HCT116 (cell line): Measurements from ENCODE around the gene VPS33A. TPM values are rescaled to one million over a fixed set of nuclear protein-coding genes. Genes with fewer than 3 reads are reported as not detected.

Experiments used
- ATAC-seq: fragments of 200-7000 bp; cut with Tn5 transposase; 2 replicates; pipeline ENCODE4 v1.9.1; 2020; ENCODE audit warnings: mild to moderate bottlenecking, moderate library complexity
- BruUV-seq: library from RNA; stranded (reverse); fragments of 400-500 nt; replicated peaks from 2 replicates; lab custom pipeline; 2021; lab: Mats Ljungman, UMichigan
- CTCF ChIA-PET: fragments of 300-600 bp; sonication (Branson Sonifier 250); formaldehyde crosslinking; loops from one replicate; lab custom pipeline; 2021; ENCODE audit warnings: antibody characterized with exemption; lab: Charles Lee
- POLR2A ChIA-PET: fragments of 300-600, 350-600 bp; sonication (Branson Sonifier 250); formaldehyde crosslinking; loops from one replicate; lab custom pipeline; 2021; ENCODE audit warnings: antibody characterized with exemption; lab: Charles Lee
- RAD21 ChIA-PET, 2 experiments: fragments of 300-600 bp; sonication (Branson Sonifier 250); formaldehyde crosslinking; loops; one replicate each; lab custom pipeline; 2023; ENCODE audit warnings: low total read pairs in 2 of 2; ENCODE audit not compliant: uncharacterized antibody in 2 of 2, unreplicated experiment in 2 of 2, low non-redundant PET in 1 of 2; lab: Charles Lee
- DNase-seq: peaks from one replicate; pipeline ENCODE4 v3.0.0-alpha.2; 2010; ENCODE audit warnings: low read depth, low spot score
- H2AFZ ChIP-seq: fragments of 200-600 bp; shearing (Covaris generic), sonication (generic); 2 replicates; pipeline ENCODE4 v1.6.1; 2017; ENCODE audit warnings: low read depth, mixed run types, mixed read lengths, antibody characterized with exemption, low read length; ENCODE audit not compliant: poor library complexity, severe bottlenecking
- H3K27ac ChIP-seq: 2 replicates; pipeline ENCODE4 v1.5.1; 2012; ENCODE audit warnings: low read depth, low read length
- H3K27me3 ChIP-seq: fragments of 200-600 bp; sonication (generic); 2 replicates; pipeline ENCODE4 v1.6.1; 2016; ENCODE audit warnings: mixed run types, low read length, mixed read lengths; ENCODE audit not compliant: insufficient read depth
- H3K36me3 ChIP-seq, 2 experiments: fragments of 200-500 bp in 1 of 2; fragments of 200-600 bp in 1 of 2; sonication (Bioruptor generic) in 1 of 2; sonication (generic) in 1 of 2; 2 replicates each; pipeline versions ENCODE4 v1.5.1 to v1.6.1; 2014 to 2016; ENCODE audit warnings: low read length in 2 of 2, inconsistent platforms in 1 of 2, mixed read lengths in 1 of 2, mixed run types in 1 of 2; ENCODE audit not compliant: insufficient read depth in 2 of 2, control insufficient read depth in 1 of 2
- H3K4me1 ChIP-seq, 2 experiments: fragments of 200-600 bp in 1 of 2; sonication (generic) in 1 of 2; 2 replicates each; pipeline versions ENCODE4 v1.5.1 to v1.6.1; 2012 to 2017; ENCODE audit warnings: low read length in 2 of 2, inconsistent platforms in 1 of 2, mild to moderate bottlenecking in 1 of 2, mixed read lengths in 1 of 2, mixed run types in 1 of 2, moderate library complexity in 1 of 2; ENCODE audit not compliant: insufficient read depth in 2 of 2, control insufficient read depth in 1 of 2
- H3K4me2 ChIP-seq: fragments of 200-600 bp; sonication (generic); 2 replicates; pipeline ENCODE4 v1.6.1; 2017; ENCODE audit warnings: mixed run types, low read length, mixed read lengths
- H3K4me3 ChIP-seq, 2 experiments: fragments of 200-600 bp in 1 of 2; sonication (generic) in 1 of 2; replicated peaks in 1 of 2; 2 replicates each; pipeline ENCODE4 v1.5.1; 2011 to 2016; ENCODE audit warnings: low read length in 2 of 2, control low read depth in 1 of 2, low read depth in 1 of 2, mild to moderate bottlenecking in 1 of 2, mixed read lengths in 1 of 2, mixed run types in 1 of 2
- H3K79me2 ChIP-seq: fragments of 200-600 bp; sonication (generic); 2 replicates; pipeline ENCODE4 v1.6.1; 2017; ENCODE audit warnings: mild to moderate bottlenecking, mixed run types, low read length, moderate library complexity, mixed read lengths; ENCODE audit not compliant: insufficient read depth
- H3K9ac ChIP-seq: fragments of 200-600 bp; sonication (generic); 2 replicates; pipeline ENCODE4 v1.6.1; 2016; ENCODE audit warnings: low read length, mixed read lengths
- H3K9me2 ChIP-seq: fragments of 200-600 bp; sonication (generic), shearing (Covaris generic); 2 replicates; pipeline ENCODE4 v1.6.1; 2017; ENCODE audit warnings: mixed run types, mild to moderate bottlenecking, moderate library complexity; ENCODE audit not compliant: insufficient read depth
- H3K9me3 ChIP-seq, 2 experiments: fragments of 200-500 bp in 1 of 2; fragments of 200-600 bp in 1 of 2; sonication (Bioruptor generic) in 1 of 2; sonication (generic) in 1 of 2; 2 replicates each; pipeline ENCODE4 v1.6.1; 2014 to 2017; ENCODE audit warnings: low read length in 2 of 2, mixed read lengths in 2 of 2, inconsistent platforms in 1 of 2, low read depth in 1 of 2, mild to moderate bottlenecking in 1 of 2, mixed run types in 1 of 2, moderate library complexity in 1 of 2; ENCODE audit not compliant: control insufficient read depth in 1 of 2, insufficient read depth in 1 of 2
- H4K20me1 ChIP-seq: fragments of 200-600 bp; sonication (generic), shearing (Covaris generic); 2 replicates; pipeline ENCODE4 v1.6.1; 2017; ENCODE audit warnings: mixed run types, mild to moderate bottlenecking, moderate library complexity; ENCODE audit not compliant: insufficient read depth
- CBX3 ChIP-seq: IDR thresholded peaks from 2 replicates; pipeline ENCODE4 v1.6.1; 2012; ENCODE audit warnings: low read depth
- ELF1 ChIP-seq: IDR thresholded peaks from 2 replicates; pipeline ENCODE4 v1.6.1; 2012; ENCODE audit warnings: low read depth, borderline replicate concordance
- FOSL1 ChIP-seq: IDR thresholded peaks from 2 replicates; pipeline ENCODE4 v1.6.1; 2012; ENCODE audit warnings: low read depth
- JUND ChIP-seq: IDR thresholded peaks from 2 replicates; pipeline ENCODE4 v1.6.1; 2012
- MAX ChIP-seq: IDR thresholded peaks from 2 replicates; pipeline ENCODE4 v1.6.1; 2012
- POLR2A ChIP-seq: IDR thresholded peaks from 2 replicates; pipeline ENCODE4 v1.7.0; 2011; ENCODE audit warnings: borderline replicate concordance; ENCODE audit not compliant: insufficient read depth, insufficient read length; ENCODE audit errors: extremely low read depth
- RAD21 ChIP-seq: IDR thresholded peaks from 2 replicates; pipeline ENCODE4 v1.6.1; 2012; ENCODE audit warnings: low read depth, mild to moderate bottlenecking
- REST ChIP-seq: IDR thresholded peaks from 2 replicates; pipeline ENCODE4 v1.6.1; 2012; ENCODE audit warnings: low read depth
- SIN3A ChIP-seq: IDR thresholded peaks from 2 replicates; pipeline ENCODE4 v1.6.1; 2012; ENCODE audit warnings: low read depth
- SRF ChIP-seq: IDR thresholded peaks from 2 replicates; pipeline ENCODE4 v1.6.1; 2012; ENCODE audit warnings: low read depth
- TCF7L2 ChIP-seq: IDR thresholded peaks from 2 replicates; pipeline ENCODE4 v1.7.0; 2011; ENCODE audit warnings: borderline replicate concordance, inconsistent platforms; ENCODE audit not compliant: insufficient read depth, insufficient read length; ENCODE audit errors: extremely low read depth
- YY1 ChIP-seq: IDR thresholded peaks from 2 replicates; pipeline ENCODE4 v1.6.1; 2011; ENCODE audit warnings: low read length, low read depth, moderate library complexity, mild to moderate bottlenecking; ENCODE audit not compliant: insufficient replicate concordance; ENCODE audit errors: extremely low read depth
- ZBTB33 ChIP-seq: IDR thresholded peaks from 2 replicates; pipeline ENCODE4 v1.6.1; 2011; ENCODE audit warnings: mild to moderate bottlenecking, low read length, moderate library complexity; ENCODE audit not compliant: insufficient replicate concordance; ENCODE audit errors: extremely low read depth
- ZFX ChIP-seq: fragments of 450-650 bp; IDR thresholded peaks from 2 replicates; pipeline ENCODE4 v1.6.1; 2017
- ZNF274 ChIP-seq: fragments of 200-500 bp; sonication (Bioruptor generic); IDR thresholded peaks from 2 replicates; pipeline ENCODE4 v1.6.1; 2014; ENCODE audit warnings: mild to moderate bottlenecking, low read depth, low read length, inconsistent platforms
- intact Hi-C: fragments of 100-400 bp; cut with micrococcal nuclease; formaldehyde crosslinking; loops from 2 replicates; pipeline ENCODE4 v1.10.0; 2022
- total RNA-seq: library from RNA; stranded (reverse); gene quantifications from one replicate; pipeline ENCODE4 v1.2.1, GENCODE V29; 2021; ENCODE audit not compliant: unreplicated experiment
- TF ChIP-seq, protein P1 (sequence below): IDR thresholded peaks from 2 replicates; pipeline ENCODE4 v1.6.1; 2012

Gene VPS33A
- total RNA-seq, 1 experiment from 2014 or later, result 19.4 TPM

- BruUV-seq, result no TSS peak
- H3K9me2 ChIP-seq, result no peaks in the 10 kb centered on the region
- no peak overlapping the region for H3K4me2 ChIP-seq
- H4K20me1 ChIP-seq, result no peaks in the 10 kb centered on the region
- H3K9ac ChIP-seq, result no peak overlapping the region
- H2AFZ ChIP-seq, result no peak overlapping the region
- H3K4me1 ChIP-seq, result no peaks in the 10 kb centered on the region
- CTCF ChIA-PET, result no interaction called here
- RAD21 ChIA-PET, result no interaction called here
- ATAC-seq (no peak), DNase-seq (no peak)
- no peak for TF ChIP-seq RAD21
- no peak overlapping the region for H3K27ac ChIP-seq
- no peak overlapping the region for H3K4me3 ChIP-seq
- peaks cover 0 to 2% of the 10 kb centered on the region in 2 experiments; a peak in 1 of 4 replicates for H3K36me3 ChIP-seq
- H3K9me3 ChIP-seq, result no peaks in the 10 kb centered on the region
- POLR2A ChIA-PET, result no interaction called here
- H3K27me3 ChIP-seq, result no peaks in the 10 kb centered on the region
- no peaks in the 10 kb centered on the region for H3K79me2 ChIP-seq
- intact Hi-C loops, result no loop called here
These were observed 22.3 kb downstream of the VPS33A start for GRCh38 chr12:122243965-122244364.

DNA sequence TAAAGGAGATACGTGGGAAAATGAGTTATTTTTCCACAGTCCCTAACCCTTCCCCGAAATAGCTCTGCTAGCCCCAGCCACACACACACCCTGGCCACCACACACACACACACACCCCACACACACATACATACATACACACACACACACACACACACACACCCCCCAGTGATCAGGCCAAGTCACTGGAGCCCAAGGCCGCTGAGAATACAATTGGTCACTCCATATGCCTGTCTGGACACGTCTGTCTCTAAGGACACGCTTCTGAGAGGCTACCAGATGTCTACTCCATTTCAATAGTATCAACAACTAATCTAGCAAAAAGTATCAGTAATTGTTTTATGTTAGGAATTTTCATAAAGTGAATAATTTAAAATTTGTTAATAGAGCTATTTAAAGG is 27.4 kb downstream of the VPS33A start:
- ChIA-PET POLR2A (no interaction called here), RAD21 (no interaction called here), CTCF (no interaction called here)
- H3K9me2 ChIP-seq, result no peaks in the 10 kb centered on the region
- no peak overlapping the region for H3K4me2 ChIP-seq
- peaks cover 0 to 4% of the 10 kb centered on the region in 2 experiments; a peak in 1 of 4 replicates for H3K36me3 ChIP-seq
- no peaks in the 10 kb centered on the region for H3K9me3 ChIP-seq
- no peak overlapping the region for H3K27ac ChIP-seq
- no peak for ATAC-seq
- H3K79me2 ChIP-seq, result no peaks in the 10 kb centered on the region
- no peak for DNase-seq
- no peaks in the 10 kb centered on the region for H3K27me3 ChIP-seq
- no peak overlapping the region for H3K9ac ChIP-seq
- no TSS peak for BruUV-seq
- no peaks in the 10 kb centered on the region for H3K4me1 ChIP-seq
- intact Hi-C loops, result no loop called here
- H2AFZ ChIP-seq, result no peak overlapping the region
- no peak overlapping the region for H3K4me3 ChIP-seq
- H4K20me1 ChIP-seq, result no peaks in the 10 kb centered on the region
- TF ChIP-seq ZBTB33, result no peak
- TF ChIP-seq, protein P1, sequence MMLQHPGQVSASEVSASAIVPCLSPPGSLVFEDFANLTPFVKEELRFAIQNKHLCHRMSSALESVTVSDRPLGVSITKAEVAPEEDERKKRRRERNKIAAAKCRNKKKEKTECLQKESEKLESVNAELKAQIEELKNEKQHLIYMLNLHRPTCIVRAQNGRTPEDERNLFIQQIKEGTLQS, result no peak
- TF ChIP-seq YY1, result no peak
- TF ChIP-seq TCF7L2, result no peak
- TF ChIP-seq ZFX, result no peak
- no peak for TF ChIP-seq SRF
- no peak for TF ChIP-seq CBX3
- TF ChIP-seq REST, result no peak
- TF ChIP-seq POLR2A, result no peak
- TF ChIP-seq FOSL1, result no peak
- TF ChIP-seq SIN3A, result no peak
- no peak for TF ChIP-seq MAX
- TF ChIP-seq ZNF274, result no peak
- TF ChIP-seq JUND, result no peak
- no peak for TF ChIP-seq ELF1
- TF ChIP-seq RAD21, result no peak
